NOMO-1 (cell line): ENCODE results near the gene GPM6B.
A peak's percentile ranks its signal among the peaks of the same experiment; 100 is the strongest.

Experiments used
- DNase-seq, 2 experiments: peaks; one replicate each; lab custom pipeline; 2025; ENCODE audit not compliant: unreplicated experiment in 2 of 2; lab: John Stamatoyannopoulos, UW

GPM6B gene, protein sequence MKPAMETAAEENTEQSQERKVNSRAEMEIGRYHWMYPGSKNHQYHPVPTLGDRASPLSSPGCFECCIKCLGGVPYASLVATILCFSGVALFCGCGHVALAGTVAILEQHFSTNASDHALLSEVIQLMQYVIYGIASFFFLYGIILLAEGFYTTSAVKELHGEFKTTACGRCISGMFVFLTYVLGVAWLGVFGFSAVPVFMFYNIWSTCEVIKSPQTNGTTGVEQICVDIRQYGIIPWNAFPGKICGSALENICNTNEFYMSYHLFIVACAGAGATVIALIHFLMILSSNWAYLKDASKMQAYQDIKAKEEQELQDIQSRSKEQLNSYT

DNA sequence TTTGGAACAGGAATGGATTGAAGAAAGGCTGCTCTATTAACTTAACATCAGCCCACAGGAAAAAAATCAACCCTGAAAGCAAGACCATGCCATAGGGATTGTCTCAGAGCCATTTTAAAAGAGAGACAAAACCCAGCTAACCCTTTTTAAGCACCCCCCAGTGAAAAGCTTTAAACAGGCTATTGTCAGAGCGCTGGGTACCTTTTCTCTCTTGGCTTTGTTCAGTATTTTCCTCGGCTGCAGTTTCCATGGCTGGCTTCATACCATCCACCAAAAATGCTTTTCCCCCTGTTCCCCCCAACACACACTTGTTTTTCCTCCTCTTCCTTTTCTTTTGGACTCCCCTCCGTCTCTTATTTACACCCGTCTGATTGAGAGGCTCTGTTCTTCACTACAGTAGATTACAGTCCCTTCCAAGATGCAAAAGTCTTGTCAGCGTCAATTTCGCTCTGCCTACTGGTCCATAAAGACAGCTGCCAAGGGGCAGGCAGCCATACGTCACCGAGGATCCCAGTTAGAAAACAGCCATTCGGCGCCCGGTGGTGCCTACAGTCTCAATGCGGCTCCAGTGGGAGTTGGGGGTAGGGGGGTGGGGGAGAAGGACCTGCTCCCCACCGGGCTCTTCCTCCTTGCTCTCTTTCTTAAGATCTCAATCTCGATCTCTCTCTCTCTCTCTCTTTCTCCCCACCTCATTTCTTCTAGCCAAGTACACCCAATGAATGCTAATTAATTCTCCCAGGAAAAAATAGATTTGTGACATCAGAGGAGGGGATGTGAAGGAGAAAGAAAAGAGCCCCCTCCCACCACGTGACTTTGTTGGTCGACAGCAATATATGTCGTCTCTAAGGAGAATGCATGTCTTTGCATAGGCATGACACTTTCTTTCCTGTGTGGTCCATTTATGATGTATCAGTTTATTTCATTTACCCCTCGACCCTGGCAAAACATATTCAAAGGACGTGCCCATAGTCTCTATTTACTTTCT, at the start of gene GPM6B:
TSS of gene GPM6B (minus strand) at position 451 of the 985 bp plus-strand sequence. CDS start at position 262, 189 bp downstream.
- no peak for DNase-seq

DNA sequence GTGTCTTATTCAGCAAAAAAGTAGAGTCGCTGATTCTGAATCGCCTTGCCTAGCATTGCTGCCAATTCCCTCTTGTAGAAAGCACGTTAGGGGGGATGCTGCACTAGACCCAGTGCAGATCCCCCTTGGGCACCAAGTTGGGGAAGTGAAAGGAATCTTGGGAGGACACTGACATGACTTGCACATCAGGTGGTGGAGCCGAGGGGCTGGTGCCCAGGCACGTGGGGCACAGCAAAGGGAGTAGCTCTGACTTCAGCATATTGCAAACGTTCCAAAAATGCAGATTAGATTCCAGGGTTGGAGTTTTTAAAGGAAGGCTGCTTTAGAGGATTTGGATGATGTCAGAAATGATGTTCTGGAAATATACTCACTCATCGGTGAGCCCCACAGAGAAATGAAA, 47.4 kb upstream of the GPM6B start:
- peak in 1 of 2 experiments; percentile 1 for DNase-seq

DNA sequence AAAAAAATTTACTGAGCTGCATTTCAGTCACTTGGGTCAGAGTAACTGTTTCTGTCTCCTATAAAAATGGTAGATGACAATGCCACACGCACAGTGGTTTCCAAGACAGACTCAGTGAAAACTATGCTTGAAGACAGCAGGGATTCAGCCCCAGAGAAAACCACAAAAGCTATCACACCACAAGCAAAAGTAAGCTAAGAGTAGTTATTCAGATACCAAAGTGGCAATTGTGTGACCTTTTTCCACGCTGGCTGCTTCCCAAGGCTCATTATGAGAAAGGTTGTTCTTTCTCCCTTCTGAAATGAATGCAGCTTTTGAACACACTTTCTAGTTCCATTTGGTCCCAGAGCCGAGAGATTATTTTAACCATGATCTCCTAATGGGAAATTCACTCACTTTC, 46.4 kb upstream of the GPM6B start:
- DNase-seq = no peak

DNA sequence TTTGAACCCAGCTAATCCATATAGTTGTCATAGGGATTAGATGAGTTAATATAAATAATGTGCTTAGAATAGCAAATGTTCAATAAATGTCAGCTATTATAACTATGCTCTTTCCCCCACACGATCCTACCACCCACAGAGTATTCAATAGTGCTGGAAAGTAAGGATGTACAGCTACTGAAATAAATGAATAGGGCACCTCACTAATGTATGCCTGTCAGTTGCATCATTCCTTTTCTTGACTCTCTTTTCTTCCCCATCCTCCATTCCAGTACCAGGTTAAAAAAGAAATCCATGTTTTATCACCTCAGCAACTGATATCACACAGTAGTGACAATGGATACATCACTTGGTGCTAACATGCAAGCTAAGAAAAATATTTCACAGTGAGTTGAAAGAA, 42.8 kb upstream of the GPM6B start:
- DNase-seq = no peak

DNA sequence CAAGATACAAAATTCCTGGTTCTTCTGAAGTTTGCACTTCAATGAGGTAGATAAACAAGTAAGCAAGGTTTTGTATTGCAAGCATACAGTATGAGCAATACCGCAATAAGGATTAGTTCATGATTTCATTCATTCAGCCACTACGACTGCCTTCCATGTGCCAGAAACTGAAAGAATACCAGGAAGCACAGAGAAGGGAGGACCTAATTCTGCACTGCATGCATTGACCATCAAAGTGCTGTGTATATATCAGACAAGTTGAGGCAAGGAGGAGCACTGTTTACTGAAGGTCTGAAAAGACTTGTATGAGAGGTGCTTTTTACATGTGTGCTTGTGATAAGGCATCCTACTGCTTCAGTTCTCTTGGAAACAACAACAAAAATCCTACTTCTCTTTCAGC, 40.9 kb upstream of the GPM6B start:
- no peak for DNase-seq

DNA sequence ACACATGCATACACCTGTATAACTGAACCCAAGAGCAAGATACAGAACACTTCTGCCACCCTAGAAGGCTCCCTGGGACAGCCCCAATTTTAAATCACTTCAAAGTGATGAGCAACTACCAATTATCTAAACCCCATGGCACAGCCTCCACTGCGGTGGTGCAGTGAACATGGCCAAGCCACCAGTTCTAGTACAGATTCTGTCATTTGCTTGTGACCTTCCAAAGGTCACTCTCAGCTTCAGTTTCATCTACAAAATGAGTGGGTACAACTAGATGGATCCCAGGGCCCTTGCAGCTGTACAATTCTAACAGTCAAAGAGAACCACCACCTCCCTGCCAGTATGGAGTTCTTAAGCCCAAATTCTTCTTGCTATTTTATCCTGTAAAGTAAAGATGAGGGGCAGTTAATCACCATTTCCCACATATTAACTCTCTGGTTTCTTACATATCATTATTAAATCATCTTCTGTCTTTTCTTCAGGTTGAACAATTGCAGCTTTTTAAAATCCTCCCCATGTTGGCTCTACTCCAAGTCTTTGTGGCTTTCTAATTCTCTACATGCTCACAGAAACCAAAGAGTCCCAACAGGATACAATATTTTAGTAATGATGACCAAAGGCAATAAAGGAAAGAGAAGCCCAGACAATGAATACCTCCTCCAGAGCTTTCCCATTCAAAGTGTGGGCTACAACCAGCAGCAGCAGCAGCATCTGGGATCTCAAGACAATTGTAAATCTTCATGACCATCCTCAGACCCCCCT, 39.0 kb upstream of the GPM6B start:
- no peak for DNase-seq

DNA sequence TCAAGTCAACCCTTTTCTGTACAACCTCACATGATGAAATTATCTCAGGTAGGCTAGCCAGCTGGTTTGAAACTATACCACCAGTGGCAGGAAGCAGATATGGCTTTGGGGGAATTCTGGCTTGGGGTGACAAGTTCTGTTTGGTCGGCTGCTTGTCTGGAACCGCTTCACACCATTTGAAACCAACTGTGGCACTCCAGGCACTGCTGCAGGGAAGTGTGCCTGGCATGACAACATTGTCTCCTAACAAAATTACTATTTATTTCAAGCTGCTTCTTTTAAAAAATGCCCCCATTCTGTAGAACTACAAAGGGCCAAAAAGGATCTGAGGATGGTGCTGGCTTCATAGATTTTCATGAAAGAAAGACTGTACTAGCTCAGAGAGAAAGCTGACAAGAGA, 37.1 kb upstream of the GPM6B start:
- DNase-seq = no peak

DNA sequence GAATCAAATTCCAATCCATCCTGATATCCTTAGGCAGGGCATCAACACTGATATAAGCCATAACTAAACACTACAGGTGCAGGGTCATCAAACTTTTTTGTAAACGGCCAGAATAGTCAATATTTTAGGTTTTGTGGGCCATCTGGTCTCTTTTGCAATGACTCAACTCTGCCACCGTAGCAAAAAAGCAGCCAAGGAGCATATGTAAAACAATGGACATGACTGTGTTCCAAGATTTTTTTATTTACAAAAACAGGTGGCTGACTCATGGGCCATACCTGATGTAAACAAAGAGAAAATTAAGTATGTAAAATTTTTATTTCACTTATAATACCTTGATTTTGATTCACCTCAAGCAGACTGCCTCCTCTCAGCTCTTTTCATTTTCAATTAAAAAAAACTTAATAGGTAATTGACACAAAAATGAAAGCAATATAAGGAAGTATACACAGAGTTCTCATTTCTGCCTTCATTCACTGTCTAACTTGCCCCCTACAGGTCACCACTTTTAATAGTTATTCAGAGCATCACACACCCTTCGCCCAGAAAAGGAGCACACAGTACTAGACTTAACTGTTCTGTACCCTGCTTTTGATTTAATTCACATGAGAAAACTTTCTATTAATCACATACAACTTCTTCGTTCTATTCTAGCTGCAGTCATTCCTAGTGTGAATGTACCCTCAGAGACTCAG, 35.3 kb upstream of the GPM6B start:
- DNase-seq = peak; percentile 35 to 51

DNA sequence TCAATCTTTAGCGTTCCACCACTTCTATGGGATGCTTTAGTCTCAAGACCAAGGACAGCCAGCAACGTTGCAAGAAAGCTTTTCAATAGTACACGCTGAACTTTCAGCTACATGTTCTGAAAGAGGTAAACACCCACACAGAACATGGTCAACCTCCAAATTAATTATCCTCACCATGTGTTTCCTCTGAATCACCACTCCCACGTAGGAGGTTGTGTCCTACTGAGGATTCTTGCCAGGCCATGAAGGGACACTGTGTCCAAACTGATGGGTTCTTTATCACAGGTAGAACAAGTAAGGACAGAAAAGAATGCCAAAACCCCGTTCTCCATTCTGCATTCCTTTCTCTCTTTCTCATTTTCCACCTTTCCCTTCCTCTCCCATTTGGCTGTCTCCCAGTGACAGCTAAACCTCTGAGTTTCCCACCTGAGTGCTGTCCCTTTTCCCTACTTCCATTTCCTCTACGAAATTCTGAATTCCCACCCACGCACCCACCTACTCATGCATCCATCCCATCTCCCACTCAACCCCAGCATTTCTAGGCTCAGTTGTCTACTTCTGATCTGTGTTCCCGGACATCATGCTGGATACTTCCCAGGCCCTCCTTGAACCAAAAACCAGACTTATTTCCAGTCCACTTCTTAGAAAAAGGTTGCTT, 29.0 kb upstream of the GPM6B start:
- DNase-seq = no peak

DNA sequence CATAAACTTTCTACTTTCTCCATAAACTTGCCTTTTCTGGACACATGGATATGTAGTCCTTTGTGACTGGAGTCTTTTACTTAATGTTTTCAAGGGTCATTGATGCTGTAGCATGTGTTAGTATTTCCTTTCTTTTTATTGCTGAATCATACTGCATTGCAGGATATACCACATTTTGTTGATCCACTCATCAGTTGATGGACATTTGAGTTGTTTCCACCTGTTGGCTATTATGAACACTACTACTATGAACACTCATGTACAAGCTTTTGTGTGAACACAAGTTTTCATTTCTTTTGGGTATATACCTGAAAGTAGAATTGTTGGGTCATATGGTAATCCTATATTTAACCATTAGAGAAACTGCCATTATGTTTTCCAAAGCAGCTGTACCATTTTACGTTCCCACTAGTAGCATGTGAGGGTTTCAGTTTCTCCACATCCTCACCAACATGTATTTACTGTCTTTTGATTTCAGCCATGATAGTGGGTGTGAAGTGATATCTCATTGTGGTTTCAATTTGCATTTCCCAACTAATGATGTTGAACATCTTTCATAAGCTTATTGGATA, 26.3 kb upstream of the GPM6B start:
- DNase-seq = no peak

DNA sequence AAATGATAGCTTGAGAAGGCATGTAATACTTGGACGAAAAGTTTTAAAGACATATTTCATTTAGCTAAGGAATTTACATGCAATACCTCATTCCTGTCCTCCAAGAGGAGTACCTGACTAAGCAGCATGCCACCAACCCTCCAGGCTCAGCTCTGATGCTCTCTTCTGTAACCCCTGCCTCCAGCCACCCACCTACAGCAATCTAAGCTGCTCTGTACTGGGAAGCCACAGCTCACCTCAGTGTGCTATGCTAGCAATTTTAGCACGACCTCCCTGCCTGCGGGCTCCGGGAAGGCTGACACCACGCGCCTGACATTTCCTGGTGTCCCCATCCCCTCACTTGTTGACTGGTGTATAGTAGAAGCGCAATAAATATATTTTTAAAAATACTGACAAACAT, 23.2 kb upstream of the GPM6B start:
- no peak for DNase-seq

DNA sequence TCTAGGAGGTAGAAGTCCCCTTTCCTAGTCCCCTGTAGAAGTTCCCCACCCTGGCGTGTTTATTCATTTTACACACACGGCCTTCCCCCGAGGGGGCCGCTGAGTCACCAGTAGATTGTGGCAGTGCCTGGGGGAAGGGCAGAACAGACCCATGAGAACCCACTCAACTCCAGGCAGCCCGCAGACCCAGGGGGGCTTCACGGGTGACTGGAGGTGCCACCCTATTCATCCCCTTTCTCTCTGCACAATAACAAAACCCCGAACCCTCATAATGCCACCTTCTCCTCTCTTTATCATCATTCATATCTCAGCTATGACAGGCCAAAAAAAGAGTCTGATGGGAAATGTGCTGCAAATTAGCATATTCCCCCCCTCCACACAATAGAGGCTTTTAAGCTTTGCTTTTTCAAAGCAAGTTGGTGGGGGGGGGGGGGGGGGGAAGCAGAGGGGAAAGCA, 20.4 kb upstream of the GPM6B start:
- DNase-seq = no peak

DNA sequence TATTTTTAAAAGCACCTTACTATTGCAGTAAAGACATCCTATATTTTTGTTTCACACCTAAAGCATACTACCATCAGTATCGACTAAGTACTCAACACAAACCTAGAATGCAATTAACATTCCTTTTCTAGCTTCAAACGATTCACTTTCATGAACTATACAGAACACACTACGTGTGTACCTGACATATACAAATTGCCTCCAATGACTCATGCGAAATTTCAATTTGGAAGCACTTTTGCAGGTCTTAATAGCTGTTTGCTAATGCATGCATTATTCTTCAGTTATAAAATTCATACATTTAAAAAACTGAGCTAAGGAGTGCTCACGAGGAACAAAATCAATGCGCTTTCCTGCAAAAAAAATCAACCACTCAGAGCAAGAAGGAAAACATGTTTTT, 19.7 kb upstream of the GPM6B start:
- no peak for DNase-seq

DNA sequence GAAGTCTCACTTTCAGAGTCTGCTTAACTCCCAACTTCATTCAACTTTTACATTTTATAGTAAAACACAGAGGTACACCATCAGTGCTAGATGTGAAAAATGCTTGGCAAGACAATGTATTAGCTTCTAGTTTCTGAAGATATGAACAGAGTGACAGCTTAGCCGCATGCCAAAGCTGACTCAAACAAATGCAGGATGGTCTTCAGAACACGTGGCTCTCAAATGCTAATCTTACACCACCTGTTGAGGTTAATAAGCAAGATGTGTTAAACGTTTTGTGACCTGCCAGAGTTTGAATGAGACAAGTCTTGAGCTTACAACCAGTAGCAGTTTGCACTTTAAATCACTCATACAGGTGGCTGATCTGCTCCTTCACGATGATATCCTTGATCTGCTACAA, 18.9 kb upstream of the GPM6B start:
- no peak for DNase-seq

DNA sequence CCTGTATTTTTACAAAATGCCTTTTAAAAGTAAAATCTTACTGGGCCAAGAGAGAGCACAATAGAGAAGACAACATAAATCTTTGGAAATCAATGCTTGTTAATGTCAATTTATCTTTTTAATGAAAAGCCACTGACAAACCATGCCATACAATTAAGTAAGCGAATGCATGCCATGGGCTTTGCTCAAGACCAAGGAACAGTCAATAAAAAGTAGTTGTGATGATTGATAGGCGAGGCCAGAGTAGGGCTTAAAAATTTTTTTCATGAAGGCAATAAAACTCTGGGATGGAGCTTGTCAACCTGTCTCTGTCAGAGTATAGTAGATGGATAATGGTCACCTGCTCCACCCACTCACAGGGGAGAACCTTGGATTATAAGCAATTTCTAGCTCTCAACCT, 17.5 kb upstream of the GPM6B start:
- DNase-seq = no peak

DNA sequence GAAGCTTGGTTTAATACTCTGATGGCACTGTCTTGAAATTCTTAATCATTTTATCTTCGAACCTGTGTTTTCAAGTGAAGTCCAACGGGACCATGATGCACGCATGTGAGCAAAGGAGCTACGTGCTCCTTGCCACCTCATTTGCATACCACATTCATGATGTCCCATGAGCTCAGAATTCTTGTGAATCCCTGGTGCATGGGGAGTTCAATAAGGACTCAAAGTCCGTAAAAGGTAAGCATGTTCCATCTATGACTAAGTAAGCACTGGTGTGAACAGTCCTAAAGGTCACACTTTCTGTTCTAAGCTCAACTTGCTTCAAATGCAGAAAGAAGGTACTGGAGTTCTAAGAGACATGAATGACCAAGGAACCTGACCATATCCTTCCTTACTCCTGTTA, 13.1 kb upstream of the GPM6B start:
- DNase-seq = no peak

DNA sequence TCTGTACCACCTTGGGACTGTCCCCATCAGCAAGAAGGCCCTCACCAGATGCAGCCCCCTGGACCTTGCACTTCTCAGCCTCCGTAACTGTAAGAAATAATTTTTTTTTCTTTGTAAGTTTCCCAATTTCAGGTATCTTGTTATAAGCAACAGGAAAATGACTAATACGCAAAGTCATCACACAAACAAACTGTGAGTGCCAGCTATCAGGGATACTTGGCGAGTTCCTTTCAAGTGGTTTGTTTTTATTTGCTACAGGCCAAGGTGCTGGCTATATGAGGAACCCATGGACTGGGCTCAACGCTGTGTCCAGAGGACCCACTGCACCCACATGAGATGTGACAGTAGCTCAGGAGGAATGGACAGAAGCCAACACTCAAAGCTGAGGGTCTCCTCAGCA, 11.5 kb upstream of the GPM6B start:
- DNase-seq = no peak

DNA sequence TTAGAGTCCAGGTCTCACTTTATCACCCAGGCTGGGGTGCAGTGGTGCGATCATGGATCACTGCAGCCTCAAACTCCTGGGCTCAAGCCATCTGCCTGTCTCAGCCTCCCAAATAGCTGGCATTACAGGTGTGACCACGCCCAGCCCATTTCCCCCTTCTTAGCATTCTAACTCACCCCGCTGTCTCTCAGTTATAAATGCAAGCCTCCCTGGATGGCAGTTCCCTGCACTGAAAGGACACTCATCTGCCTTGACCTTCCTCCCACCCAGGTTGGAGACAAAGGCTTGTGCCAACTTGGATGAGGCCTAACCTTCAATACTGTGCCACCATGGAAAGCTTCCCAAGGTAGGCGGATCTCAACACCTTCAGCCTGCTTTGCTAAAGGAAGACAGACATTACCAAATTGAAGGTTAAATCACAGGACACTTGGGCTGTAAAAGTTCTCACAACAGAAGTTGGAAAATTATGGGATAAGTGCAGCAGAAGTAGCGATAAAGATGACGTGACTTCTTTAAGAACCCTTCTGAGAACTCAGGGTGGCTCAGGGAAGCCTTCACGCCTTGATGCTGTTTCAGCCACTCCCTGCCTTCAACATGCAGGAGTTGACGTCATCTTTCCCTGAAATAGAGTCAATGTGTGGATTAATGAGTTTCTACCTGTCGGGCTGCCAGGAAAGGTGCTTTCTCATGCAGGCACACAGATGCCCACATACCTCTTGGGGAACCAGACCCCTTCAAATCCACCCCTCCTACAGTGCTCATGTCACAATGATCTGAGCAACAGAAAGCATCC, 10.6 kb upstream of the GPM6B start:
- no peak for DNase-seq

DNA sequence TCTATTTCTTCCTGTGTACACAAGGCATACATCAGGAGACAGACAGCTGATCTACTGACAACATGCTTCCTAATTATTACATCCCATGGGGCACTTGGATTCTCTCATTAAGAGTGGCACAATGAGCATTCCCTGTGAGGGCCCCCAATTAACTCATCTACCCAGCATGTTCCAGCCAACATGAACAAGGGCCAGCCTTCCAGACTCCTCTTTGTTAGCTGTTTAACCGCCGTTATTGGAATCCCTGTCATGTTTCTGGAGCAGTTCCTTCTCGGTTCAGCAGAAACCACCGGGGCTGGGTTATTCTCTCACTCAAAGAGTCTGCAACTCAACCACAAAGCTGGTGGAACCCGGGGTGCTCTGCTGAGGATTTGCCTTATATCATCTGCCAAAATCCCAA, 9.9 kb upstream of the GPM6B start:
- no peak for DNase-seq
